CD4-positive, alpha-beta T cell treated with Interleukin-17A for 1 hour (primary cell): ENCODE data around the gene POF1B.
"Not testable (repeated sequence)": the region's sequence is repeated elsewhere in the genome, so short reads cannot be mapped to it uniquely, and the experiment has no call there.

ENCODE experiments used
- DNase-seq: peaks from one replicate; pipeline ENCODE4 v3.0.0-alpha.2; 2020

The POF1B gene

GRCh38 chrX:85379174-85379907, at the start of gene POF1B:
TSS of gene POF1B (minus strand) at chrX:85379665. CDS start at chrX:85379454, 211 bp downstream.
- DNase-seq = peak; percentile 0

GRCh38 chrX:85429066-85429465, 49.6 kb upstream of the POF1B start:
- no peak for DNase-seq

GRCh38 chrX:85419293-85419692, 39.8 kb upstream of the POF1B start:
- no peak for DNase-seq

- no peak for DNase-seq
These were observed 12.4 kb upstream of the POF1B start for GRCh38 chrX:85391878-85392238.

GRCh38 chrX:85391185-85391877, 11.9 kb upstream of the POF1B start:
- DNase-seq = no peak

- no peak for DNase-seq
These were observed 2.1 kb upstream of the POF1B start for GRCh38 chrX:85381602-85382001.

- DNase-seq = no peak
These were observed 1.0 kb downstream of the POF1B start for GRCh38 chrX:85378461-85378860.

GRCh38 chrX:85375333-85375738, 4.1 kb downstream of the POF1B start:
- no peak for DNase-seq

GRCh38 chrX:85365370-85365995, 14.0 kb downstream of the POF1B start:
- no peak for DNase-seq

GRCh38 chrX:85359051-85359450, 20.4 kb downstream of the POF1B start:
- no peak for DNase-seq

GRCh38 chrX:85345523-85345922, 33.9 kb downstream of the POF1B start:
- DNase-seq = no peak

- DNase-seq = no peak
These were observed 52.5 kb downstream of the POF1B start for GRCh38 chrX:85327060-85327333.

GRCh38 chrX:85326234-85327059, 53.0 kb downstream of the POF1B start:
- no peak for DNase-seq

GRCh38 chrX:85311348-85311747, 68.1 kb downstream of the POF1B start:
- not testable (repeated sequence) for DNase-seq

- no peak for DNase-seq
These were observed 69.7 kb downstream of the POF1B start for GRCh38 chrX:85309717-85310116.

- DNase-seq = no peak
These were observed 75.9 kb downstream of the POF1B start for GRCh38 chrX:85303544-85303943.

- no peak for DNase-seq
These were observed 90.3 kb downstream of the POF1B start for GRCh38 chrX:85288992-85289723.

- DNase-seq = not testable (repeated sequence)
These were observed 94.2 kb downstream of the POF1B start for GRCh38 chrX:85285286-85285685.

- DNase-seq = peak; percentile 5
These were observed 134.8 kb downstream of the POF1B start for GRCh38 chrX:85244450-85245211.

GRCh38 chrX:85243761-85244449, 135.6 kb downstream of the POF1B start, which contains the start of the genes SATL1 and ZNF711:
TSS of gene SATL1 (minus strand) at chrX:85243779. CDS start at chrX:85108968, 134,811 bp downstream.
TSS of gene ZNF711 (plus strand) at chrX:85243991. CDS start at chrX:85247573, 3,582 bp downstream.
- DNase-seq = peak; percentile 23

- no peak for DNase-seq
These were observed 136.3 kb downstream of the POF1B start for GRCh38 chrX:85243155-85243554.
